ENCODE results near the gene RALGDS.

DNA sequence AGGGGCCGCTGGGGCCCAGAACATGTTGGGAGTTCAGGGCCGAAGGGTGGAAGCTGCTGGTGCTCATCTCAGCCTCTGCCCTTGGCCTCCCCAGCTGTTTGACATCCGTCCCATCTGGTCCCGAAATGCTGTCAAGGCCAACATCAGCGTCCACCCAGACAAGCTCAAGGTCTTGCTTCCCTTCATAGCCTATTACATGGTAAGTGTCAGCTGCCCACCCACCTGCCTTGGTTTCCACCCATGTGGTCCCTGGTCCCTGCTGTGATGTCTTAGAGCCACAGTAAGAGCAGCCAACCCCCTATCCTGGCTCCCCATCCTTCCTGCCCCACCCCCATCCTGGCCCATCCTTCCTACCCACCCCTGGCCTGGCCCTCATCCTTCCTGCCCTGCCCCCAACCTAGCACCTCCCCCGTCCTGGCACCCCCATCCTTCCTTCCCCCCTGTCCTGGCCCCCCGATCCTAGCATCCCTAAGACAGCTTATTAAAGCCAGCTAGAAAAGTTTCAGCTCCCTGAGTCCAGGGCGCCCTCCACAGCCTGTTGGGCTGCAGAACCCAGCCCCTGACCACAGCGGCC is 69.0 kb downstream of the RALGDS start:
- TF ChIP-seq, protein P1, sequence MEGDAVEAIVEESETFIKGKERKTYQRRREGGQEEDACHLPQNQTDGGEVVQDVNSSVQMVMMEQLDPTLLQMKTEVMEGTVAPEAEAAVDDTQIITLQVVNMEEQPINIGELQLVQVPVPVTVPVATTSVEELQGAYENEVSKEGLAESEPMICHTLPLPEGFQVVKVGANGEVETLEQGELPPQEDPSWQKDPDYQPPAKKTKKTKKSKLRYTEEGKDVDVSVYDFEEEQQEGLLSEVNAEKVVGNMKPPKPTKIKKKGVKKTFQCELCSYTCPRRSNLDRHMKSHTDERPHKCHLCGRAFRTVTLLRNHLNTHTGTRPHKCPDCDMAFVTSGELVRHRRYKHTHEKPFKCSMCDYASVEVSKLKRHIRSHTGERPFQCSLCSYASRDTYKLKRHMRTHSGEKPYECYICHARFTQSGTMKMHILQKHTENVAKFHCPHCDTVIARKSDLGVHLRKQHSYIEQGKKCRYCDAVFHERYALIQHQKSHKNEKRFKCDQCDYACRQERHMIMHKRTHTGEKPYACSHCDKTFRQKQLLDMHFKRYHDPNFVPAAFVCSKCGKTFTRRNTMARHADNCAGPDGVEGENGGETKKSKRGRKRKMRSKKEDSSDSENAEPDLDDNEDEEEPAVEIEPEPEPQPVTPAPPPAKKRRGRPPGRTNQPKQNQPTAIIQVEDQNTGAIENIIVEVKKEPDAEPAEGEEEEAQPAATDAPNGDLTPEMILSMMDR (IDR thresholded peaks at IDR 0.05; ENCODE audit: insufficient read depth, low read length): no peak
- TF ChIP-seq, protein P2, sequence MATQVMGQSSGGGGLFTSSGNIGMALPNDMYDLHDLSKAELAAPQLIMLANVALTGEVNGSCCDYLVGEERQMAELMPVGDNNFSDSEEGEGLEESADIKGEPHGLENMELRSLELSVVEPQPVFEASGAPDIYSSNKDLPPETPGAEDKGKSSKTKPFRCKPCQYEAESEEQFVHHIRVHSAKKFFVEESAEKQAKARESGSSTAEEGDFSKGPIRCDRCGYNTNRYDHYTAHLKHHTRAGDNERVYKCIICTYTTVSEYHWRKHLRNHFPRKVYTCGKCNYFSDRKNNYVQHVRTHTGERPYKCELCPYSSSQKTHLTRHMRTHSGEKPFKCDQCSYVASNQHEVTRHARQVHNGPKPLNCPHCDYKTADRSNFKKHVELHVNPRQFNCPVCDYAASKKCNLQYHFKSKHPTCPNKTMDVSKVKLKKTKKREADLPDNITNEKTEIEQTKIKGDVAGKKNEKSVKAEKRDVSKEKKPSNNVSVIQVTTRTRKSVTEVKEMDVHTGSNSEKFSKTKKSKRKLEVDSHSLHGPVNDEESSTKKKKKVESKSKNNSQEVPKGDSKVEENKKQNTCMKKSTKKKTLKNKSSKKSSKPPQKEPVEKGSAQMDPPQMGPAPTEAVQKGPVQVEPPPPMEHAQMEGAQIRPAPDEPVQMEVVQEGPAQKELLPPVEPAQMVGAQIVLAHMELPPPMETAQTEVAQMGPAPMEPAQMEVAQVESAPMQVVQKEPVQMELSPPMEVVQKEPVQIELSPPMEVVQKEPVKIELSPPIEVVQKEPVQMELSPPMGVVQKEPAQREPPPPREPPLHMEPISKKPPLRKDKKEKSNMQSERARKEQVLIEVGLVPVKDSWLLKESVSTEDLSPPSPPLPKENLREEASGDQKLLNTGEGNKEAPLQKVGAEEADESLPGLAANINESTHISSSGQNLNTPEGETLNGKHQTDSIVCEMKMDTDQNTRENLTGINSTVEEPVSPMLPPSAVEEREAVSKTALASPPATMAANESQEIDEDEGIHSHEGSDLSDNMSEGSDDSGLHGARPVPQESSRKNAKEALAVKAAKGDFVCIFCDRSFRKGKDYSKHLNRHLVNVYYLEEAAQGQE (IDR thresholded peaks at IDR 0.05; ENCODE audit: insufficient replicate concordance, low read depth): no peak
